HG03565 (cell line): Measurements from ENCODE around the gene TPD52L2.

ENCODE experiments used
- ATAC-seq: cut with Tn5 transposase; IDR thresholded peaks from one replicate; pipeline ENCODE4 v1.9.1; 2021; ENCODE audit warnings: mild to moderate bottlenecking, moderate library complexity; ENCODE audit not compliant: unreplicated experiment

The TPD52L2 gene

GRCh38 chr20:63930971-63931553 is 66.0 kb downstream of the TPD52L2 start:
- no peak for ATAC-seq

- ATAC-seq: no peak
Observed at GRCh38 chr20:63931735-63932134, 66.7 kb downstream of the TPD52L2 start.

GRCh38 chr20:63932606-63933160 is 67.6 kb downstream of the TPD52L2 start:
- ATAC-seq: no peak

GRCh38 chr20:63933646-63934045 is 68.6 kb downstream of the TPD52L2 start:
- no peak for ATAC-seq

- no peak for ATAC-seq
Observed at GRCh38 chr20:63934271-63935068, 69.4 kb downstream of the TPD52L2 start.

GRCh38 chr20:63935447-63935846 is 70.4 kb downstream of the TPD52L2 start:
- no peak for ATAC-seq

GRCh38 chr20:63937596-63937995 is 72.5 kb downstream of the TPD52L2 start:
- no peak for ATAC-seq

GRCh38 chr20:63939061-63939935 is 74.2 kb downstream of the TPD52L2 start:
- ATAC-seq: no peak

GRCh38 chr20:63940071-63940471 is 75.0 kb downstream of the TPD52L2 start:
- ATAC-seq: no peak

GRCh38 chr20:63940472-63941266 is 75.6 kb downstream of the TPD52L2 start:
- ATAC-seq: no peak
